Measurements from ENCODE around the gene WNT10A. TPM values are rescaled to one million over a fixed set of nuclear protein-coding genes. Genes with fewer than 3 reads are reported as not detected.

The WNT10A gene
- total RNA-seq, 6 experiments from 2014 or later, result 0.31 TPM; not detected in 5

- TF ChIP-seq POLR2A (IDR thresholded peaks at IDR 0.05), result no peak
- TF ChIP-seq CTCF (IDR thresholded peaks at IDR 0.05), result no peak
- ATAC-seq (no peak), DNase-seq (no peak)
- no peaks in the 10 kb centered on the region for H3K4me1 ChIP-seq
- intact Hi-C loops (cut with DNase I), result loop anchor here in 1 of 2 donors (10.0 kb wide), 1 partner anchor 126 kb away; no protein-coding TSS in a partner anchor
- H3K27me3 ChIP-seq, result peaks cover 0 to 4% of the 10 kb centered on the region in 2 donors
- H3K27ac ChIP-seq, result no peak overlapping the region
- H3K9me3 ChIP-seq, result no peaks in the 10 kb centered on the region
- H3K4me3 ChIP-seq, result no peak overlapping the region
- WGBS (ENCODE audit: insufficient coverage, low coverage, low lambda C conversion rate, missing lambda C conversion rate), result 27% methylated on average over 2 of the region's 3 CpGs
- H3K36me3 ChIP-seq, result no peaks in the 10 kb centered on the region
These were observed 29.4 kb upstream of the WNT10A start for GRCh38 chr2:218851286-218851685.

GRCh38 chr2:218852911-218853667 is 27.6 kb upstream of the WNT10A start:
- Histone ChIP-seq H3K36me3 (no peaks in the 10 kb centered on the region), H3K4me1 (no peaks in the 10 kb centered on the region), H3K9me3 (no peaks in the 10 kb centered on the region), H3K27me3 (peaks cover 0 to 4% of the 10 kb centered on the region in 2 donors), H3K27ac (no peak overlapping the region), H3K4me3 (no peak overlapping the region)
- no peak for TF ChIP-seq POLR2A (IDR thresholded peaks at IDR 0.05)
- TF ChIP-seq CTCF (IDR thresholded peaks at IDR 0.05), result peak; percentile 52 to 69 (median 62)
- DNase-seq, result no peak
- WGBS (ENCODE audit: insufficient coverage, low coverage, low lambda C conversion rate, missing lambda C conversion rate), result 21% methylated on average over 16 of the region's 16 CpGs
- intact Hi-C loops (cut with DNase I), result loop anchor here in 1 of 2 donors (10.0 kb wide), 1 partner anchor 128 kb away; no protein-coding TSS in a partner anchor
- peak; percentile 63 to 84 (median 78) for ATAC-seq

- peaks cover 0 to 4% of the 10 kb centered on the region in 2 donors for H3K27me3 ChIP-seq
These were observed 26.9 kb upstream of the WNT10A start for GRCh38 chr2:218853766-218854165.

GRCh38 chr2:218854860-218855259 is 25.8 kb upstream of the WNT10A start:
- TF ChIP-seq CTCF (IDR thresholded peaks at IDR 0.05) (no peak), POLR2A (IDR thresholded peaks at IDR 0.05) (no peak)
- no peak for DNase-seq
- WGBS (ENCODE audit: insufficient coverage, low coverage, low lambda C conversion rate, missing lambda C conversion rate), result 44% methylated on average over 5 of the region's 5 CpGs
- no peak for ATAC-seq
- H3K36me3 ChIP-seq, result no peaks in the 10 kb centered on the region
- H3K9me3 ChIP-seq, result no peaks in the 10 kb centered on the region
- H3K4me1 ChIP-seq, result peaks cover 0 to under 1% (median 0%) of the 10 kb centered on the region in 4 donors
- H3K27ac ChIP-seq, result no peak overlapping the region
- intact Hi-C loops (cut with DNase I), result loop anchor here in 1 of 2 donors (10.0 kb wide), 1 partner anchor 130 kb away; no protein-coding TSS in a partner anchor
- H3K27me3 ChIP-seq, result peaks cover 0 to 4% of the 10 kb centered on the region in 2 donors
- H3K4me3 ChIP-seq, result no peak overlapping the region

More at GRCh38 chr2:218853766-218854165, 26.9 kb upstream of the WNT10A start:
- no peaks in the 10 kb centered on the region for H3K4me1 ChIP-seq
- no peak for DNase-seq
- ATAC-seq, result peak in 1 of 4 donors; percentile 9
- intact Hi-C loops (cut with DNase I), result loop anchor here in 1 of 2 donors (10.0 kb wide), 1 partner anchor 129 kb away; no protein-coding TSS in a partner anchor
- no peaks in the 10 kb centered on the region for H3K36me3 ChIP-seq
- H3K27ac ChIP-seq, result no peak overlapping the region
- TF ChIP-seq CTCF (IDR thresholded peaks at IDR 0.05), result no peak
- no peak for TF ChIP-seq POLR2A (IDR thresholded peaks at IDR 0.05)
- no peak overlapping the region for H3K4me3 ChIP-seq
- 55% methylated on average over 4 of the region's 5 CpGs for WGBS (ENCODE audit: insufficient coverage, low coverage, low lambda C conversion rate, missing lambda C conversion rate)
- no peaks in the 10 kb centered on the region for H3K9me3 ChIP-seq
